ENCODE data around the gene CRABP1.

DNA sequence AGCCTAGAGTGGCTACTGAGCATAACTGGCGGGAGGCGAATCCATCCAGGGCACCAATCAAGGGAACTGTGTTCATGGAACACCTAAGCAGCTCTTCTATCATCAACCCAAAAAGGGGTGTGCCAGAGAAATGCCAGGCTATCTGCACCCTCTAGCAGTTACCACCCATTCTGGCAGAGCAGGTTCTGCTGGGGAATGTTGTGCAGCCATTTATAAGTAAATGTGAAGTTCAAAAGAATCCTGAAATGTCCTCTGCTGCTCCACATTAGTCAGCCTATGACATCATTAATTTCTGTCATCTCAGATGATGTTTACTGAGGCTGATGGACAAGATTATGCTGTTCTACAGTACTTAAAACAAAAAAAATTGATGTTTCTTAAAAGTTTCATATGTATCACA, 48.5 kb upstream of the CRABP1 start:
- TF ChIP-seq CTCF (conservative IDR thresholded peaks at IDR 0.05 in 1 of 2, IDR thresholded peaks at IDR 0.05 in 1 of 2; ENCODE audit: extremely low read depth in 1 of 2, insufficient read depth in 1 of 2, low read depth in 1 of 2, low read length in 2 of 2) (no peak), EZH2 (IDR thresholded peaks at IDR 0.05; ENCODE audit: borderline replicate concordance, low read length) (no peak)

Measured in mammary epithelial cell (primary cell).